DOHH2 (cell line): ENCODE measurements around the gene CAMTA1.

Experiments
- EZH2phosphoT487 ChIP-seq: fragments of 200-600 bp; sonication (generic); IDR thresholded peaks from 2 replicates; pipeline ENCODE4 v1.6.1; 2017; ENCODE audit warnings: borderline replicate concordance, mild to moderate bottlenecking, antibody characterized with exemption, low read length, moderate library complexity, mixed read lengths
- TF ChIP-seq, protein P1 (sequence below): fragments of 200-600 bp; sonication (generic); IDR thresholded peaks from one replicate; pipeline ENCODE4 v1.5.1; 2014; ENCODE audit warnings: antibody characterized with exemption, mild to moderate bottlenecking, low read depth, low read length; ENCODE audit not compliant: poor library complexity, severe bottlenecking

DNA sequence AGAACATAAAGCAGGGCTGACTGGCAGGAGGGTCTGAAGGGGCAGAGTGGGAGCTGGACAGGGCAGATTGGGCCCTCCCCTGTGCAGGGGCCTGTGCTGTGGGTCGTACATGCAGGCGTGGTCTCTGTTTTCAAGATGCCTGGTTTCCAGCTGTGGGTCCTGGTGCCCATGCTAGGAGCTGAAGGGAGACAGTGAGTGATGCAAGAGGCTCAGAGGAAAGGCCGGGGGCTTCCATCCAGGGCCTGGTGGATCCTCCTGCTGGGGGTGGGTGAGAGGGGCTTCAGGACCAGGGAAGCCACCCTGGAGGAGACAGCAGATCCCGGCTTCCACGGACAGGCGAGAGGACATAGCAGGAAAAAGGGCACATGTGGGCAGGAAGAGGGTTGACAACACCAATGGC, 636.8 kb downstream of the CAMTA1 start:
- TF ChIP-seq, protein P1, sequence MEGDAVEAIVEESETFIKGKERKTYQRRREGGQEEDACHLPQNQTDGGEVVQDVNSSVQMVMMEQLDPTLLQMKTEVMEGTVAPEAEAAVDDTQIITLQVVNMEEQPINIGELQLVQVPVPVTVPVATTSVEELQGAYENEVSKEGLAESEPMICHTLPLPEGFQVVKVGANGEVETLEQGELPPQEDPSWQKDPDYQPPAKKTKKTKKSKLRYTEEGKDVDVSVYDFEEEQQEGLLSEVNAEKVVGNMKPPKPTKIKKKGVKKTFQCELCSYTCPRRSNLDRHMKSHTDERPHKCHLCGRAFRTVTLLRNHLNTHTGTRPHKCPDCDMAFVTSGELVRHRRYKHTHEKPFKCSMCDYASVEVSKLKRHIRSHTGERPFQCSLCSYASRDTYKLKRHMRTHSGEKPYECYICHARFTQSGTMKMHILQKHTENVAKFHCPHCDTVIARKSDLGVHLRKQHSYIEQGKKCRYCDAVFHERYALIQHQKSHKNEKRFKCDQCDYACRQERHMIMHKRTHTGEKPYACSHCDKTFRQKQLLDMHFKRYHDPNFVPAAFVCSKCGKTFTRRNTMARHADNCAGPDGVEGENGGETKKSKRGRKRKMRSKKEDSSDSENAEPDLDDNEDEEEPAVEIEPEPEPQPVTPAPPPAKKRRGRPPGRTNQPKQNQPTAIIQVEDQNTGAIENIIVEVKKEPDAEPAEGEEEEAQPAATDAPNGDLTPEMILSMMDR: no peak
- no peak for TF ChIP-seq EZH2phosphoT487
